HL-60 (cell line): ENCODE results near the gene TBX2.

Source experiments
- GABPA ChIP-seq: IDR thresholded peaks from 2 replicates; pipeline ENCODE4 v1.6.1; 2012; ENCODE audit warnings: low read depth
- POLR2AphosphoS5 ChIP-seq: IDR thresholded peaks from 2 replicates; pipeline ENCODE4 v1.6.1; 2012; ENCODE audit warnings: low read depth
- SPI1 ChIP-seq: IDR thresholded peaks from 2 replicates; pipeline ENCODE4 v1.6.1; 2012; ENCODE audit warnings: low read depth, mild to moderate bottlenecking, borderline replicate concordance
- TF ChIP-seq, protein P1 (sequence below): IDR thresholded peaks from one replicate; pipeline ENCODE4 v1.5.1; 2011; ENCODE audit warnings: low read length, control low read depth, inconsistent platforms; ENCODE audit not compliant: insufficient read depth
- TF ChIP-seq, protein P2 (sequence below): IDR thresholded peaks from 2 replicates; pipeline ENCODE4 v1.6.1; 2012; ENCODE audit warnings: low read depth; ENCODE audit not compliant: insufficient replicate concordance

DNA sequence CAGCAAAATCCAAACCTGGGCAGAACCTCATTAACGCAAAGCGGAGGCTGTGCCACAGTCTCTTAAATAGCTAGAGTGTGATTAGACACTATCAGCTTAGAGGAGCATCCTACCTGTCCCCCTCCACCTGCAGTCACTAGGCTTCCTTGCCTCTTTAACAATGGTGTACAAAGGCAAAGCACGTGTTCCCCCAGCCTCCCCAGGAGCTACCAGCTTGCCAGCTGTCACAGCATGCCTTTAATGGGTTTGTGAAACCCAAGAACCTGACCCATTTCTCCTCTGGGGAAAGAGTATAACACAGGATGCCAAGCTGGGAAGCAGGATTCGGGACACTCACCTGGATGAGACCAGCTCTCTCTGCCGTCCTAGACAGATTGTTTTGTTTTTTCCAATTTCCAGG is 37.2 kb upstream of the TBX2 start:
- TF ChIP-seq, protein P1, sequence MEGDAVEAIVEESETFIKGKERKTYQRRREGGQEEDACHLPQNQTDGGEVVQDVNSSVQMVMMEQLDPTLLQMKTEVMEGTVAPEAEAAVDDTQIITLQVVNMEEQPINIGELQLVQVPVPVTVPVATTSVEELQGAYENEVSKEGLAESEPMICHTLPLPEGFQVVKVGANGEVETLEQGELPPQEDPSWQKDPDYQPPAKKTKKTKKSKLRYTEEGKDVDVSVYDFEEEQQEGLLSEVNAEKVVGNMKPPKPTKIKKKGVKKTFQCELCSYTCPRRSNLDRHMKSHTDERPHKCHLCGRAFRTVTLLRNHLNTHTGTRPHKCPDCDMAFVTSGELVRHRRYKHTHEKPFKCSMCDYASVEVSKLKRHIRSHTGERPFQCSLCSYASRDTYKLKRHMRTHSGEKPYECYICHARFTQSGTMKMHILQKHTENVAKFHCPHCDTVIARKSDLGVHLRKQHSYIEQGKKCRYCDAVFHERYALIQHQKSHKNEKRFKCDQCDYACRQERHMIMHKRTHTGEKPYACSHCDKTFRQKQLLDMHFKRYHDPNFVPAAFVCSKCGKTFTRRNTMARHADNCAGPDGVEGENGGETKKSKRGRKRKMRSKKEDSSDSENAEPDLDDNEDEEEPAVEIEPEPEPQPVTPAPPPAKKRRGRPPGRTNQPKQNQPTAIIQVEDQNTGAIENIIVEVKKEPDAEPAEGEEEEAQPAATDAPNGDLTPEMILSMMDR = no peak
- TF ChIP-seq, protein P2, sequence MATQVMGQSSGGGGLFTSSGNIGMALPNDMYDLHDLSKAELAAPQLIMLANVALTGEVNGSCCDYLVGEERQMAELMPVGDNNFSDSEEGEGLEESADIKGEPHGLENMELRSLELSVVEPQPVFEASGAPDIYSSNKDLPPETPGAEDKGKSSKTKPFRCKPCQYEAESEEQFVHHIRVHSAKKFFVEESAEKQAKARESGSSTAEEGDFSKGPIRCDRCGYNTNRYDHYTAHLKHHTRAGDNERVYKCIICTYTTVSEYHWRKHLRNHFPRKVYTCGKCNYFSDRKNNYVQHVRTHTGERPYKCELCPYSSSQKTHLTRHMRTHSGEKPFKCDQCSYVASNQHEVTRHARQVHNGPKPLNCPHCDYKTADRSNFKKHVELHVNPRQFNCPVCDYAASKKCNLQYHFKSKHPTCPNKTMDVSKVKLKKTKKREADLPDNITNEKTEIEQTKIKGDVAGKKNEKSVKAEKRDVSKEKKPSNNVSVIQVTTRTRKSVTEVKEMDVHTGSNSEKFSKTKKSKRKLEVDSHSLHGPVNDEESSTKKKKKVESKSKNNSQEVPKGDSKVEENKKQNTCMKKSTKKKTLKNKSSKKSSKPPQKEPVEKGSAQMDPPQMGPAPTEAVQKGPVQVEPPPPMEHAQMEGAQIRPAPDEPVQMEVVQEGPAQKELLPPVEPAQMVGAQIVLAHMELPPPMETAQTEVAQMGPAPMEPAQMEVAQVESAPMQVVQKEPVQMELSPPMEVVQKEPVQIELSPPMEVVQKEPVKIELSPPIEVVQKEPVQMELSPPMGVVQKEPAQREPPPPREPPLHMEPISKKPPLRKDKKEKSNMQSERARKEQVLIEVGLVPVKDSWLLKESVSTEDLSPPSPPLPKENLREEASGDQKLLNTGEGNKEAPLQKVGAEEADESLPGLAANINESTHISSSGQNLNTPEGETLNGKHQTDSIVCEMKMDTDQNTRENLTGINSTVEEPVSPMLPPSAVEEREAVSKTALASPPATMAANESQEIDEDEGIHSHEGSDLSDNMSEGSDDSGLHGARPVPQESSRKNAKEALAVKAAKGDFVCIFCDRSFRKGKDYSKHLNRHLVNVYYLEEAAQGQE = no peak
- no peak for TF ChIP-seq POLR2AphosphoS5
- TF ChIP-seq GABPA = no peak
- TF ChIP-seq SPI1 = no peak
